Body of pancreas (tissue), 4 donors: ENCODE data around the gene RASGRP2. TPM values are rescaled to one million over a fixed set of nuclear protein-coding genes. Genes with fewer than 3 reads are reported as not detected.
A peak's percentile ranks its signal among the peaks of the same experiment; 100 is the strongest.

Experiments
- ATAC-seq: fragments of 150-250 bp; one replicate; pipeline ENCODE4 v1.9.1; 2016
- DNase-seq, 4 donors: peaks; one replicate each; pipeline ENCODE4 v3.0.0-alpha.2; 2019
- H3K27ac ChIP-seq, 4 donors: fragments of 200-600 bp; sonication (generic); 1 replicate in 3 of 4; 2 replicates in 1 of 4; pipeline versions ENCODE4 v1.5.1 to v1.6.1; 2016 to 2019; ENCODE audit warnings: mild to moderate bottlenecking in 1 of 4, mixed read lengths in 1 of 4, moderate library complexity in 1 of 4
- H3K27me3 ChIP-seq, 2 donors: fragments of 200-600 bp; sonication (generic); one replicate each; pipeline ENCODE4 v1.6.0; 2016; ENCODE audit warnings: mild to moderate bottlenecking in 1 of 2
- H3K36me3 ChIP-seq, 2 donors: fragments of 200-600 bp; sonication (generic); replicated peaks in 1 of 2; 2 replicates each; pipeline ENCODE4 v1.5.1; 2016; ENCODE audit warnings: low read depth in 2 of 2; ENCODE audit not compliant: insufficient read depth in 1 of 2
- H3K4me1 ChIP-seq: fragments of 200-600 bp; sonication (generic); one replicate; pipeline ENCODE4 v1.6.0; 2016
- H3K4me3 ChIP-seq, 2 donors: fragments of 200-600 bp; sonication (generic); 1 replicate in 1 of 2; 2 replicates in 1 of 2; pipeline ENCODE4 v1.5.1; 2016 to 2019
- H3K9me3 ChIP-seq, 3 donors: fragments of 200-600 bp; sonication (generic); 1 replicate in 2 of 3; 2 replicates in 1 of 3; pipeline ENCODE4 v1.5.1; 2016
- CTCF ChIP-seq, 7 experiments: fragments of 450-650 bp in 4 of 7; fragments of 200-600 bp in 3 of 7; sonication (generic) in 3 of 7; IDR thresholded peaks; one replicate each; pipeline ENCODE4 v1.5.1; 2016 to 2019; ENCODE audit warnings: antibody characterized with exemption in 7 of 7
- POLR2A ChIP-seq, 3 donors: fragments of 450-650 bp; IDR thresholded peaks; one replicate each; pipeline ENCODE4 v1.6.1; 2016; ENCODE audit warnings: antibody characterized with exemption in 3 of 3, mild to moderate bottlenecking in 2 of 3
- WGBS, 2 donors: methylation state at CpG; one replicate each; pipeline ENCODE4 v1.1.5; 2017; 5-methylcytosine and 5-hydroxymethylcytosine counted together
- intact Hi-C: fragments of 100-400 bp; cut with DNase I; formaldehyde crosslinking; loops from one replicate; pipeline ENCODE4 v1.15.1; 2023
- total RNA-seq, 2 donors: library from RNA; depleted of rRNA; stranded (reverse); fragments of >200 nt; gene quantifications; one replicate each; pipeline ENCODE4 v1.1.0, GENCODE V29; 2016

Gene RASGRP2
- total RNA-seq, 2 donors from 2014 or later = 4.6 to 17.9 TPM

- 89 to 100% methylated on average over 1 to 6 of the region's 9 CpGs for WGBS, 2 donors
- intact Hi-C loops = no loop called here
- H3K36me3 ChIP-seq = no peaks in the 10 kb centered on the region
- H3K4me1 ChIP-seq = no peaks in the 10 kb centered on the region
- H3K27me3 ChIP-seq = peaks cover 0 to under 1% of the 10 kb centered on the region in 2 donors
- DNase-seq (no peak), ATAC-seq (no peak)
- TF ChIP-seq CTCF (IDR thresholded peaks at IDR 0.05) = no peak
- no peak for TF ChIP-seq POLR2A (IDR thresholded peaks at IDR 0.05)
- H3K9me3 ChIP-seq = no peaks in the 10 kb centered on the region
- no peak overlapping the region for H3K27ac ChIP-seq
- H3K4me3 ChIP-seq = no peak overlapping the region
These were observed 7.2 kb upstream of the RASGRP2 start for GRCh38 chr11:64751136-64751535.

GRCh38 chr11:64750361-64751054, 6.6 kb upstream of the RASGRP2 start:
- H3K4me1 ChIP-seq = peaks cover 3% of the 10 kb centered on the region
- H3K27ac ChIP-seq = no peak overlapping the region
- peaks cover 0 to 7% of the 10 kb centered on the region in 2 donors for H3K27me3 ChIP-seq
- 87 to 92% methylated on average over 12 to 13 of the region's 13 CpGs for WGBS, 2 donors
- H3K9me3 ChIP-seq = no peaks in the 10 kb centered on the region
- H3K36me3 ChIP-seq = no peaks in the 10 kb centered on the region
- ATAC-seq (no peak), DNase-seq (no peak)
- intact Hi-C loops = no loop called here
- no peak overlapping the region for H3K4me3 ChIP-seq
- TF ChIP-seq POLR2A (IDR thresholded peaks at IDR 0.05) (no peak), CTCF (IDR thresholded peaks at IDR 0.05) (no peak)

GRCh38 chr11:64747961-64748665, 4.2 kb upstream of the RASGRP2 start:
- ATAC-seq (no peak), DNase-seq (no peak)
- H3K27me3 ChIP-seq = peaks cover 0 to 25% of the 10 kb centered on the region in 2 donors
- H3K27ac ChIP-seq = no peak overlapping the region
- no peak for TF ChIP-seq CTCF (IDR thresholded peaks at IDR 0.05)
- no peak for TF ChIP-seq POLR2A (IDR thresholded peaks at IDR 0.05)
- no peaks in the 10 kb centered on the region for H3K36me3 ChIP-seq
- H3K9me3 ChIP-seq = no peaks in the 10 kb centered on the region
- 87 to 90% methylated on average over 15 of the region's 15 CpGs for WGBS, 2 donors
- H3K4me3 ChIP-seq = no peak overlapping the region
- intact Hi-C loops = no loop called here
- peaks cover 25% of the 10 kb centered on the region for H3K4me1 ChIP-seq

- H3K4me1 ChIP-seq = peaks cover 38% of the 10 kb centered on the region
These were observed 2.5 kb upstream of the RASGRP2 start for GRCh38 chr11:64746486-64746885.

More at GRCh38 chr11:64746486-64746885, 2.5 kb upstream of the RASGRP2 start:
- 75 to 83% methylated on average over 5 to 10 of the region's 10 CpGs for WGBS, 2 donors
- Histone ChIP-seq H3K9me3 (no peaks in the 10 kb centered on the region), H3K4me3 (no peak overlapping the region), H3K27me3 (peaks cover 0 to 41% of the 10 kb centered on the region in 2 donors), H3K36me3 (no peaks in the 10 kb centered on the region), H3K27ac (peak overlapping the region in 1 of 4 donors; percentile 63)
- DNase-seq (no peak), ATAC-seq (no peak)
- intact Hi-C loops = no loop called here
- TF ChIP-seq POLR2A (IDR thresholded peaks at IDR 0.05) (no peak), CTCF (IDR thresholded peaks at IDR 0.05) (no peak)
